ENCODE data around the gene CP. TPM values are rescaled to one million over a fixed set of nuclear protein-coding genes. Genes with fewer than 3 reads are reported as not detected.

Gene CP
- total RNA-seq, 1 donor from 2014 or later: 6.2 TPM

DNA sequence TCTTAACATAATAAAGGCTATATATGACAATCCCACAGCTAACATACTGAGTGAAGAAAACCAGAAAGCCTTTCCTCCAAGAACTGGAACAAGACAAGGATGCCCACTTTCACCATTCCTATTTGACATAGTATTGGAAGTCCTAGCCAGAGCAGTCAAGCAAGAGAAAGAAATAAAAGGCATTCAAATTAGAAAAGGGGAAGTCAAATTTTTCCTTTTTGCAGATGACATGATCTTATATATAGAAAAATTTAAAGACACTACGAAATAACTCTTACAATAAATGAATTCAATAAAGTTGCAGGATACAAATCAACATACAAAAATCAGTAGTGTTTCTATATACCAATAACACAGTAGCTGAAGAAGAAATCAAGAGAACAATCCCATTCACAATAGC is 42.2 kb upstream of the CP start:
- Histone ChIP-seq H3K9me3 (replicated peaks) (peaks cover 7% of the 10 kb centered on the region), H3K27ac (replicated peaks) (no peak overlapping the region), H3K4me1 (no peaks in the 10 kb centered on the region), H3K27me3 (ENCODE audit: low read depth) (no peaks in the 10 kb centered on the region), H3K4me3 (no peak overlapping the region), H3K36me3 (no peaks in the 10 kb centered on the region)
- TF ChIP-seq, protein P1, sequence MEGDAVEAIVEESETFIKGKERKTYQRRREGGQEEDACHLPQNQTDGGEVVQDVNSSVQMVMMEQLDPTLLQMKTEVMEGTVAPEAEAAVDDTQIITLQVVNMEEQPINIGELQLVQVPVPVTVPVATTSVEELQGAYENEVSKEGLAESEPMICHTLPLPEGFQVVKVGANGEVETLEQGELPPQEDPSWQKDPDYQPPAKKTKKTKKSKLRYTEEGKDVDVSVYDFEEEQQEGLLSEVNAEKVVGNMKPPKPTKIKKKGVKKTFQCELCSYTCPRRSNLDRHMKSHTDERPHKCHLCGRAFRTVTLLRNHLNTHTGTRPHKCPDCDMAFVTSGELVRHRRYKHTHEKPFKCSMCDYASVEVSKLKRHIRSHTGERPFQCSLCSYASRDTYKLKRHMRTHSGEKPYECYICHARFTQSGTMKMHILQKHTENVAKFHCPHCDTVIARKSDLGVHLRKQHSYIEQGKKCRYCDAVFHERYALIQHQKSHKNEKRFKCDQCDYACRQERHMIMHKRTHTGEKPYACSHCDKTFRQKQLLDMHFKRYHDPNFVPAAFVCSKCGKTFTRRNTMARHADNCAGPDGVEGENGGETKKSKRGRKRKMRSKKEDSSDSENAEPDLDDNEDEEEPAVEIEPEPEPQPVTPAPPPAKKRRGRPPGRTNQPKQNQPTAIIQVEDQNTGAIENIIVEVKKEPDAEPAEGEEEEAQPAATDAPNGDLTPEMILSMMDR (IDR thresholded peaks at IDR 0.05; ENCODE audit: borderline replicate concordance): no peak
- no peak for DNase-seq
- intact Hi-C loops (cut with micrococcal nuclease): no loop called here

DNA sequence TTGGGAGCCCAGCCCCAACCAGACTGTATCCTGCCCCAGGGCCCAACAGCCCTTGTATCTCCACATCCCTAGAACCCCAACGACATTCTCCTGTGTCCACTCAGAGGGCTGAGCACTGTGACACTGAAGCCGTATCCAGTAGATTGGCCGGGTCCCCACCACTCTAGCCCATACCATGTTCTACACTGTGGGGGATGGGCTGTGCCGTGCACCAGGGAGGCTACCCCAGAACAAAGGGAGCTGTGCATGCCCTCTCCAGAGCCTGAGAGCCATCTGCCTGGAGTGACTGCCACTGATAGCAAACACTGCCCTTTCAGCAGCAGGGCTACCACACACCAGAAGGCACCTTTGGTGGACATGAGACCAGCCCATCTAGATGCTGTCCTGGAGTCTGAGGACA is 37.1 kb upstream of the CP start:
- TF ChIP-seq, protein P1 (IDR thresholded peaks at IDR 0.05; ENCODE audit: borderline replicate concordance): no peak
- no peaks in the 10 kb centered on the region for H3K36me3 ChIP-seq
- H3K27ac ChIP-seq (replicated peaks): no peak overlapping the region
- peaks cover 7% of the 10 kb centered on the region for H3K9me3 ChIP-seq (replicated peaks)
- no peak for DNase-seq
- no peaks in the 10 kb centered on the region for H3K27me3 ChIP-seq (ENCODE audit: low read depth)
- H3K4me1 ChIP-seq: no peaks in the 10 kb centered on the region
- intact Hi-C loops (cut with micrococcal nuclease): no loop called here
- H3K4me3 ChIP-seq: no peak overlapping the region

DNA sequence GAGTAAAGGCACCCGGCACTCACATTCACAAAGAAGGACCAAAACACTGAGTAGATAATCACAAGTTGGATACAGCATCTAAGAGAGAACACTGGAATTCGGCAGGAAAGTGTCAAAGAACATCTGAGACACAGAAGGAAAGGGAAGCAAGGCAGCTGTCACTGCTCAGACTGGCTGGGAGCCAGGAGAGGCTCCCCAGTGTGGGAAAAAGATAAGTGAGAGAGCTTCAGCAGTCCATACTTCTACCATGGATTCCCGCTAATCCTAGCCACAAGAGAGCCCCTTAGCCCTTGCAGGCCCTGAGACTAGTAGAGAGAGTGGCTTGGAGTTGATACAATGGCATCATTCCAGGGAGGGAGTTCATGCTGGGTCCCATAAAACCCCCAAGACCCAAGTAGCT is 36.7 kb upstream of the CP start:
- H3K9me3 ChIP-seq (replicated peaks): peaks cover 7% of the 10 kb centered on the region
- H3K4me1 ChIP-seq: no peaks in the 10 kb centered on the region
- peak; percentile 33 for DNase-seq
- no peak overlapping the region for H3K27ac ChIP-seq (replicated peaks)
- no peaks in the 10 kb centered on the region for H3K36me3 ChIP-seq
- H3K27me3 ChIP-seq (ENCODE audit: low read depth): no peaks in the 10 kb centered on the region
- no peak overlapping the region for H3K4me3 ChIP-seq
- intact Hi-C loops (cut with micrococcal nuclease): no loop called here
- TF ChIP-seq, protein P1 (IDR thresholded peaks at IDR 0.05; ENCODE audit: borderline replicate concordance): no peak

GRCh38 chr3:149252272-149252671 is 30.6 kb upstream of the CP start:
- Histone ChIP-seq H3K4me1 (peaks cover 8% of the 10 kb centered on the region), H3K27ac (replicated peaks) (no peak overlapping the region), H3K9me3 (replicated peaks) (no peaks in the 10 kb centered on the region), H3K27me3 (ENCODE audit: low read depth) (no peaks in the 10 kb centered on the region), H3K4me3 (no peak overlapping the region), H3K36me3 (no peaks in the 10 kb centered on the region)
- TF ChIP-seq, protein P1 (IDR thresholded peaks at IDR 0.05; ENCODE audit: borderline replicate concordance): no peak
- intact Hi-C loops (cut with micrococcal nuclease): no loop called here
- DNase-seq: no peak

DNA sequence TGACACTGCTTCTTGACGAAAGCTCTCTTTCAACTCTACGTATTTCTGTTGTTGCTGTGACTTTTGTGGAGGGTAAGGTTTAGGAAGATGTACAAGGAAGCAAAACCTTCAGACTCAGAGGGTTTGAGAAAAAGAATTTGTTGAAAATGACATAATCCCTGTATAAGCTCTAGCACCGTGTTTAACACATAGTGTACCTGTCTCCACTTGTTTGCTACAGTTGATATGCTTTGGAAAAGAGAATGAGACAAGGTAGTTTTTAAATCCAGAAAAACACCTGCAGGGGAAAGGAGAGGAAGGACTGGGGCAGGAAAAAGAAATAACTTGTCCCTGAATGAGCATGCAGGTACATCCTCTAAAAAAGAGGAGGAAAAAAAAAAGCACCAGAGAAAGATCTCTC is 29.6 kb upstream of the CP start:
- Histone ChIP-seq H3K9me3 (replicated peaks) (no peaks in the 10 kb centered on the region), H3K4me1 (peaks cover 15% of the 10 kb centered on the region), H3K27me3 (ENCODE audit: low read depth) (no peaks in the 10 kb centered on the region), H3K36me3 (no peaks in the 10 kb centered on the region), H3K27ac (replicated peaks) (no peak overlapping the region), H3K4me3 (no peak overlapping the region)
- intact Hi-C loops (cut with micrococcal nuclease): no loop called here
- TF ChIP-seq, protein P1 (IDR thresholded peaks at IDR 0.05; ENCODE audit: borderline replicate concordance): no peak
- DNase-seq: no peak

Data from left ventricle myocardium inferior (tissue), 1 donor.